SIG-M5 treated with dmso at 0.1 percent for 504 hours (cell line): ENCODE measurements around the gene MYO10.

Source experiments
- DNase-seq: peaks from one replicate; lab custom pipeline; 2025; ENCODE audit not compliant: unreplicated experiment; lab: John Stamatoyannopoulos, UW

MYO10 gene

DNA sequence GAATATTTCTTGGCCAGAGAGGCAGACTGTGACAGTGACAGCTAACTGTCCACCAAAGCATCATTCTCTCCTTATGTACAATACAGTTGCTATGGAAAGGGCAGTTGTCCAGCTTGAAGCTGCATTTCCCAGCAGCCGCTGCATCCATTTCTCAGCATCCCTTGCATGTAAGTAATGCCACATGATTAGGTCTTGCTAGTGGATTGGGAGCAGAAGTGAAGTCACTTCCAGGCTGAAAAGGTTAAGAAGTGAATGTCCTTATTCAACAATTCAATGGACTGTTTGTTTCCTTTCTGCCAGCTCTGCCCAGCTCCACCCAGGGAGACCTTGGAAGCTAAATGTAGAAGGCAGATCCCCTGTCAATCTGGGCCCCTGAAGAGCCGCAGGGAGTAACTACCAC is 293.2 kb downstream of the MYO10 start:
- no peak for DNase-seq

- DNase-seq: no peak
Measured at GRCh38 chr5:16639206-16639605, 296.9 kb downstream of the MYO10 start.

GRCh38 chr5:16628376-16628775 is 307.7 kb downstream of the MYO10 start:
- DNase-seq: no peak

GRCh38 chr5:16626696-16627264 is 309.3 kb downstream of the MYO10 start:
- peak; percentile 94 for DNase-seq

DNA sequence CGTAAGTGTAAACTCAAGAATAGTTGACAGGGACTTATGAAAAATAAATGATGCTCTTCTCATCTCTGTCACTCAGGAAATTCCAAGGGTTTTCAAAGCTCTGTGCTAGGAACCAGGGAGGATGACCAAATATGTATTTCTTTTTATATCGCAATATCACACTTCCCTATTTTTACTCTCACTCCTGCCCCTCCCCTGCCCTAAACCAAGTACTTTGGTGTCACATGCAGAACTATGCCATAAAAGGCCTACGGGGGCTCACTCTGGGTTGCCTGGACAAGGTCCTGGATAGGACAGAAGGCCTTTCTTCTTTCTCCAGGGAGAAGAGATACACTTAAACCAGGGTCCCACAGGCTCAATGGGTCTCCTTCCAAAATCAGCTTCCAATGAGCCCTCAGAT is 311.0 kb downstream of the MYO10 start:
- DNase-seq: peak; percentile 92

- DNase-seq: no peak
Measured at GRCh38 chr5:16619136-16619535, 317.0 kb downstream of the MYO10 start.

- no peak for DNase-seq
Measured at GRCh38 chr5:16618138-16618897, 317.8 kb downstream of the MYO10 start.

GRCh38 chr5:16617274-16617968 is 318.7 kb downstream of the MYO10 start:
- DNase-seq: no peak

DNA sequence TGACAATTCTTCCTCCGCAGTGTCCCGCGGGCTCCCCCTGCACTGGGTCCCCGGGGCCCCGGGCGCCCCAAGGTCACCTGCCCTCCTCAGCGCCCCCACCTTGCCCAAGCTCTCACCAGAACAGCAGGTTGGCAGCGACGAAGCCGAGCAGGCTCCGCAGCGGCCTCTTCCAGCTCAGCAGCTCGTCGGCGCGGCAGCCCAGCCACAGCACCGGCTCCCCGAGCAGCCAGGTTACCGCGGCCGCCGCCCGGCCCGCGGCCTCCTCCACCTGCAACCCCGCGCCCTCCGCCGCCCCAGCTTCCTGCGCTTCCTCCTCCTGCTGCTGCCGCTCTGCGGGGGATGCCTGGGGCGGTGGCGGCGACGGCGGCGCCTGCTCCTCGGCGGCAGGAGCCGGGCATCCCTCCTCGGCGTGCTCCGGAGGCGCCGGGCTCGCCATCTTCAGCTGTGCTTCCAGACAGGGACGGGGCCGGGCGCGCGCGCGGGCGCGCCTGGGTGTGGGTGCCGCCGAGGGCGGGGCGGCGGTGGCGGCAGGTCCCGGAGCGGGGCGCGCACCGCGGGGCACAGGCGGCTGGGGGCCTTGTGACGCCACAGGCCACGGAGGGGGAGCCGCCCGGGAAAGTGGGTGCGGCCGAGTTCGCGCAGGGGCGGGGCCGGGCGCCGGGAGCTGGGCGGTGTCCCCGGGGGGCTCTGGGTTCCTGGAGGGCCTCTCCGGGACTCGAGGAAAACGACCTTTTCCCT is 319.4 kb downstream of the MYO10 start, which contains the start of gene RETREG1:
Gene RETREG1 (minus strand): TSS at position 462 of the 738 bp plus-strand sequence. CDS start 26 bp downstream, at position 436.
- peak; percentile 56 for DNase-seq

DNA sequence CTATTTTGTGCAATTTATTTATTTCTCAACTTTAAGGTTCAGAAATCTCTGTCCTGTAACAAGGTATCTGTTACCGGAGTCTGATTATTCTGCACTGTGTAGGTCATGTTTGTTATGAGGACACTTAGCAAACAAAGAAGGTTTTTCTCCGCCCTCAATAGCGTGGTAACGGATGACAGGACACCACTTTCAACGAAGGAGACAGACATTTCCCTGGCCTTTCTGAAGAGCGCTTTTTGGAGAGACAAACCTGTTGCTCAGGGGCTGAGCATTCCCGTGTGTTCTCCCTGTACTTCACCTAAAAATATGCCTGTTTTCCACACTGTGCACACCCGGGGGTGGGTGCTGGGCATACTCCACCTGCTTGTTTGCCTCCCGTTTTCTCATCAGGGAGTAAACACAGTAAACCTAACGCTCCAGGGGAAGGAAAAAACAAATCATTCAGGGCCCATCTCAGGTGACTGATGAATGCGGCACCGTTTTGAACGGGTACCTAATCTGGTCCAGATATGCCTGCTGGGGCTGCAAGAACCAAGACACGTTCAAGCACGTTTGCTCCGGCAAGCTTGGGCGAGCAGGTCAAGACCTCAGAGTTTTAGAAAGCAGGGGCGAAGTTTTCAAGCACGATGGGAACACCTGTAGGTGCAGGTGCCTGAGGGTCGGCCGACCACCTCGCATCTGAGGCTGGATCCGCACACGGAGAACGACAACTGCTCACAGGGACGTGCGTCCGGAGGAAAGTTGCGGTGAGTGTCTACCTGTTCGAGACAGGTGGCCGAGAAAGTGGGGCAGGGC is 320.1 kb downstream of the MYO10 start:
- DNase-seq: no peak

GRCh38 chr5:16612007-16612406 is 324.1 kb downstream of the MYO10 start:
- peak; percentile 72 for DNase-seq
